ENCODE results near the gene SECISBP2L.

SECISBP2L gene

DNA sequence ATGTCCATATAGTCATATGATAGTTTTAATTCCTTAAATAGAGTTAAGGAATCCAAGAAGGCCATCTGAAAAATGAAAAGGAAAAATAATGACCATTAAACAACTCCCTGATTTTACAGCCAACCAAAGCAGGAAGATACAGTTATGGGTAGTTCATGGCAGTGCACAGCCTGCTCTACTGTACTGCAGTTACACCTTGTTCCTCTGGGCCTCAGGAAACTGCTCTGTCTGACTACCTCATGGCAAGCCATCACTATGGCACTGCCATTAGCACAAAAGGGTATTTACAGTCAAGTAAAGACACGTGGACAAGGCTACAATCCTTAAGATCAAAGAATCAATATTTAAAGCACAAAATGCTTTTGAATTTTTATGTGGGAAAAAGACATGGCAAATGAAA lies 19.5 kb downstream of the SECISBP2L start:
- Histone ChIP-seq H2AFZ (ENCODE audit: low read depth, low read length, severe bottlenecking) (no peak overlapping the region), H3K4me3 (ENCODE audit: insufficient read depth, low read length, poor library complexity, severe bottlenecking) (no peak overlapping the region), H3K27me3 (ENCODE audit: low read length) (no peaks in the 10 kb centered on the region), H3K9me2 (replicated peaks; ENCODE audit: insufficient read depth, low read length) (no peaks in the 10 kb centered on the region), H3K36me3 (ENCODE audit: low read length) (no peaks in the 10 kb centered on the region), H3F3A (ENCODE audit: insufficient read depth) (no peaks in the 10 kb centered on the region), H3K4me2 (ENCODE audit: low read depth, low read length, poor library complexity, severe bottlenecking) (no peak overlapping the region), H4K20me1 (ENCODE audit: low read depth, low read length) (no peaks in the 10 kb centered on the region), H3K9me3 (ENCODE audit: insufficient read depth, low read length) (no peaks in the 10 kb centered on the region), H3K79me2 (ENCODE audit: insufficient read depth, low read length) (no peaks in the 10 kb centered on the region), H3K9ac (ENCODE audit: low read length) (no peak overlapping the region), H3K27ac (ENCODE audit: low read depth, low read length) (no peak overlapping the region)
- TF ChIP-seq, protein P1, sequence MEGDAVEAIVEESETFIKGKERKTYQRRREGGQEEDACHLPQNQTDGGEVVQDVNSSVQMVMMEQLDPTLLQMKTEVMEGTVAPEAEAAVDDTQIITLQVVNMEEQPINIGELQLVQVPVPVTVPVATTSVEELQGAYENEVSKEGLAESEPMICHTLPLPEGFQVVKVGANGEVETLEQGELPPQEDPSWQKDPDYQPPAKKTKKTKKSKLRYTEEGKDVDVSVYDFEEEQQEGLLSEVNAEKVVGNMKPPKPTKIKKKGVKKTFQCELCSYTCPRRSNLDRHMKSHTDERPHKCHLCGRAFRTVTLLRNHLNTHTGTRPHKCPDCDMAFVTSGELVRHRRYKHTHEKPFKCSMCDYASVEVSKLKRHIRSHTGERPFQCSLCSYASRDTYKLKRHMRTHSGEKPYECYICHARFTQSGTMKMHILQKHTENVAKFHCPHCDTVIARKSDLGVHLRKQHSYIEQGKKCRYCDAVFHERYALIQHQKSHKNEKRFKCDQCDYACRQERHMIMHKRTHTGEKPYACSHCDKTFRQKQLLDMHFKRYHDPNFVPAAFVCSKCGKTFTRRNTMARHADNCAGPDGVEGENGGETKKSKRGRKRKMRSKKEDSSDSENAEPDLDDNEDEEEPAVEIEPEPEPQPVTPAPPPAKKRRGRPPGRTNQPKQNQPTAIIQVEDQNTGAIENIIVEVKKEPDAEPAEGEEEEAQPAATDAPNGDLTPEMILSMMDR (IDR thresholded peaks at IDR 0.05; ENCODE audit: insufficient read depth, low read length, poor library complexity, severe bottlenecking) = no peak
- no peak for TF ChIP-seq EZH2phosphoT487 (conservative IDR thresholded peaks at IDR 0.05; ENCODE audit: low read length)

DNA sequence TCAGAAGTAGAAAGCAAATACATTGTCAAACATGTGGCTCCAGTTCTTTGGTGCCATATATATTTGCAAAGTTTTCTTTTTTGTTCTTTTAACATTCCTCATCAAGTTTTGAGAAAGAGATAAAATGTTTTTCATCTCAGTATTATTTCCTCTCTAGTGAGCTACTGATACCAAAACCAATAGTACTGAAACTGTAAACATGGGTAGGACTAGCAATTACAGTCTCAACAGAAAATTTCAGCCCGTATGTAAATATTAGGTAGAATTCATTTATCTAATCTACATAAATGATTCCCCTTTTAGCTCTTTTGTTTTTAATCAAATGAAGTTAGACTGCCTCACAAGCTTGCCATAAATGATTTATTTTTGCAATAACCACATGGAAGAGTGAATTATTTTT lies 21.4 kb downstream of the SECISBP2L start:
- no peaks in the 10 kb centered on the region for H3K79me2 ChIP-seq (ENCODE audit: insufficient read depth, low read length)
- no peak overlapping the region for H3K9ac ChIP-seq (ENCODE audit: low read length)
- no peaks in the 10 kb centered on the region for H3F3A ChIP-seq (ENCODE audit: insufficient read depth)
- no peak overlapping the region for H3K4me3 ChIP-seq (ENCODE audit: insufficient read depth, low read length, poor library complexity, severe bottlenecking)
- H3K27me3 ChIP-seq (ENCODE audit: low read length) = no peaks in the 10 kb centered on the region
- no peak overlapping the region for H2AFZ ChIP-seq (ENCODE audit: low read depth, low read length, severe bottlenecking)
- H3K9me2 ChIP-seq (replicated peaks; ENCODE audit: insufficient read depth, low read length) = no peaks in the 10 kb centered on the region
- TF ChIP-seq EZH2phosphoT487 (conservative IDR thresholded peaks at IDR 0.05; ENCODE audit: low read length) = no peak
- TF ChIP-seq, protein P1 (IDR thresholded peaks at IDR 0.05; ENCODE audit: insufficient read depth, low read length, poor library complexity, severe bottlenecking) = no peak
- H3K4me2 ChIP-seq (ENCODE audit: low read depth, low read length, poor library complexity, severe bottlenecking) = no peak overlapping the region
- H3K36me3 ChIP-seq (ENCODE audit: low read length) = no peaks in the 10 kb centered on the region
- no peaks in the 10 kb centered on the region for H3K9me3 ChIP-seq (ENCODE audit: insufficient read depth, low read length)
- no peak overlapping the region for H3K27ac ChIP-seq (ENCODE audit: low read depth, low read length)
- H4K20me1 ChIP-seq (ENCODE audit: low read depth, low read length) = no peaks in the 10 kb centered on the region

DNA sequence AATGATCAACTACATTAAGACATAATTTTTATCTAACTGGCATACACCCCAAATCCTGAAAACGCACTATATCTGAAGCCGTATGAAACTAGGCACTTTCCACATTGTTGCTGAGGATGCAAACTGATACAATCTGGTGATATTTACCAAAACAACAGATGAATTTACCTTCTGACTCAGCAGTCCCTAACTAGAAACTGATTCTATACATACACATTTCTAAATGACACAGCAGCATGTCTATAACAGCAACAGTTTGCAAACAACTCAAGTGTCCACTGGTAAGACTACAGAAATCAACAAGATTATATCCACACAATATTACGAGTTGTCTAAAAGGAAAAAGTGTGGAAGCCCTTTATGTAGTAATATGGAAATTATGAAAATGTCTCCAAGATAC lies 22.9 kb downstream of the SECISBP2L start:
- Histone ChIP-seq H3K4me2 (ENCODE audit: low read depth, low read length, poor library complexity, severe bottlenecking) (no peak overlapping the region), H3F3A (ENCODE audit: insufficient read depth) (no peaks in the 10 kb centered on the region), H3K9me3 (ENCODE audit: insufficient read depth, low read length) (no peaks in the 10 kb centered on the region), H3K36me3 (ENCODE audit: low read length) (0 out of 2 replicates have a peak, but pooled peaks cover 4% of the 10 kb centered on the region), H3K79me2 (ENCODE audit: insufficient read depth, low read length) (no peaks in the 10 kb centered on the region), H3K27ac (ENCODE audit: low read depth, low read length) (no peak overlapping the region), H2AFZ (ENCODE audit: low read depth, low read length, severe bottlenecking) (no peak overlapping the region), H3K4me3 (ENCODE audit: insufficient read depth, low read length, poor library complexity, severe bottlenecking) (no peak overlapping the region), H4K20me1 (ENCODE audit: low read depth, low read length) (no peaks in the 10 kb centered on the region), H3K9me2 (replicated peaks; ENCODE audit: insufficient read depth, low read length) (no peaks in the 10 kb centered on the region), H3K9ac (ENCODE audit: low read length) (no peak overlapping the region), H3K27me3 (ENCODE audit: low read length) (no peaks in the 10 kb centered on the region)
- TF ChIP-seq, protein P1 (IDR thresholded peaks at IDR 0.05; ENCODE audit: insufficient read depth, low read length, poor library complexity, severe bottlenecking) = no peak
- no peak for TF ChIP-seq EZH2phosphoT487 (conservative IDR thresholded peaks at IDR 0.05; ENCODE audit: low read length)
